Heart left ventricle (tissue), 16 donors: Measurements from ENCODE around the gene TRMU. TPM values are rescaled to one million over a fixed set of nuclear protein-coding genes. Genes with fewer than 3 reads are reported as not detected.

Experiments
- ATAC-seq, 4 donors: fragments of 200-7000 bp; cut with Tn5 transposase; one replicate each; pipeline ENCODE4 v1.9.1; 2020 to 2022; ENCODE audit warnings: moderate library complexity in 4 of 4, mild to moderate bottlenecking in 3 of 4, moderate number of reproducible peaks in 1 of 4
- DNase-seq, 5 donors: peaks; one replicate each; pipeline ENCODE4 v3.0.0-alpha.2; 2020
- H3K27ac ChIP-seq, 12 donors: fragments of 200-600 bp; sonication (generic) in 4 of 12; one replicate each; pipeline versions ENCODE4 v1.5.0 to v1.8.0; 2016 to 2022; ENCODE audit warnings: mild to moderate bottlenecking in 2 of 12
- H3K27me3 ChIP-seq, 9 donors: fragments of 200-600 bp; sonication (generic) in 2 of 9; one replicate each; pipeline versions ENCODE4 v1.5.1 to v1.8.0; 2016 to 2022; ENCODE audit warnings: mild to moderate bottlenecking in 3 of 9
- H3K36me3 ChIP-seq, 9 donors: fragments of 200-600 bp; sonication (generic) in 2 of 9; one replicate each; pipeline versions ENCODE4 v1.5.0 to v1.8.0; 2018 to 2022; ENCODE audit warnings: mild to moderate bottlenecking in 2 of 9
- H3K4me1 ChIP-seq, 12 donors: fragments of 200-600 bp; sonication (generic) in 4 of 12; one replicate each; pipeline versions ENCODE4 v1.5.0 to v1.8.0; 2016 to 2022; ENCODE audit warnings: mild to moderate bottlenecking in 3 of 12
- H3K4me3 ChIP-seq, 12 donors: fragments of 200-600 bp; sonication (generic) in 4 of 12; one replicate each; pipeline versions ENCODE4 v1.5.0 to v1.8.0; 2017 to 2022; ENCODE audit warnings: mild to moderate bottlenecking in 9 of 12, moderate library complexity in 4 of 12
- H3K9me3 ChIP-seq, 12 donors: fragments of 200-600 bp; sonication (generic) in 4 of 12; one replicate each; pipeline versions ENCODE4 v1.5.0 to v1.8.0; 2016 to 2022; ENCODE audit warnings: mild to moderate bottlenecking in 1 of 12
- CTCF ChIP-seq, 12 donors: fragments of 200-600 bp; sonication (generic) in 4 of 12; IDR thresholded peaks; one replicate each; pipeline versions ENCODE4 v1.5.0 to v1.8.0; 2018 to 2022; ENCODE audit warnings: antibody characterized with exemption in 12 of 12, mild to moderate bottlenecking in 5 of 12
- POLR2A ChIP-seq, 2 donors: fragments of 450-650 bp; IDR thresholded peaks; one replicate each; pipeline ENCODE4 v1.6.1; 2017; ENCODE audit warnings: antibody characterized with exemption in 2 of 2, mild to moderate bottlenecking in 2 of 2, moderate library complexity in 2 of 2
- WGBS, 4 donors: extraction: QIAGEN DNeasy Blood & Tissue Kit in 2 of 4; methylation state at CpG; one replicate each; pipeline versions ENCODE4 v1.1.5 to v1.1.7; 2013 to 2018; 5-methylcytosine and 5-hydroxymethylcytosine counted together
- intact Hi-C, 10 donors: fragments of 100-400 bp; cut with DNase I; formaldehyde crosslinking; loops; one replicate each; pipeline versions ENCODE4 v1.11.1 to v1.14.2; 2022
- polyA plus RNA-seq, 2 donors: library from polyadenylated mRNA; stranded (reverse); fragments of 200-250 nt; gene quantifications; one replicate each; pipeline ENCODE4 v1.2.3, GENCODE V29; 2013
- total RNA-seq, 9 donors: library from RNA; depleted of rRNA in 2 of 9; stranded (reverse); fragments of >200 nt in 2 of 9; fragmentation: NEBNext Ultra II Directional in 3 of 9; extraction: Animal tissue kit (Norgen Biotek cat#: 25700) in 3 of 9; gene quantifications; one replicate each; pipeline versions ENCODE4 v1.1.0 to v1.2.4, GENCODE V29; 2016 to 2023
- donor health status: ischemic (EF 13 %, LVEDD 7.1; RV severe dilation, severe dysfunction).
- donor health status: healthy with polysubstance abuse.
- donor health status: DM: no; HTN: yes; CAD: no.
- donor health status: DM: no; HTN: no; CAD: no.
- donor health status: ischemic (EF 25% LVEDD 6.9; RV normal size, moderate dysfunction).
- donor health status: ischemic (EF 25% LVEDD 5.7; RV mildly dilated, moderate dysfunction).
- donor health status: healthy.
- donor health status: DM: yes; HTN: yes; CAD: no.
- donor health status: ischemic (EF 35%, LVEDD 5.7; RV mildly dilated, moderate dysfunction).
- donor health status: nonischemic (EF 11% LVEDD 7.7; RV severe dilation, severe dysfunction).
- donor health status: DM: yes; HTN: yes; CAD: no.
- donor health status: PGD.
- donor health status: ischemic (EF 29% LVEDD 5.4; RV normal size, mild dysfunction).
- donor health status: nonischemic (EF 23%, LVEDD 6.1; RV moderate dilation, normal function).

Gene TRMU
- total and polyA plus RNA-seq, 11 donors = 24.3 to 48.7 (median 33.3) TPM

- DNase-seq (no peak), ATAC-seq (no peak)
- peaks cover 0 to 5% (median 0%) of the 10 kb centered on the region in 9 donors for H3K36me3 ChIP-seq
- H3K27ac ChIP-seq = no peak overlapping the region
- WGBS, 4 donors = 85 to 89% (median 88%) methylated on average over 14 to 18 of the region's 18 CpGs
- H3K4me1 ChIP-seq = no peaks in the 10 kb centered on the region
- intact Hi-C loops = loop anchor here in 1 of 10 donors (10.0 kb wide), 1 partner anchor 127 kb away; no protein-coding TSS in a partner anchor
- TF ChIP-seq CTCF (IDR thresholded peaks at IDR 0.05) = no peak
- no peak for TF ChIP-seq POLR2A (IDR thresholded peaks at IDR 0.05)
- H3K9me3 ChIP-seq = no peaks in the 10 kb centered on the region
- no peaks in the 10 kb centered on the region for H3K27me3 ChIP-seq
- no peak overlapping the region for H3K4me3 ChIP-seq
Measured at GRCh38 chr22:46397514-46397913, 62.0 kb downstream of the TRMU start.

- no peak overlapping the region for H3K27ac ChIP-seq
- no peak for ATAC-seq
Measured at GRCh38 chr22:46397951-46398350, 62.4 kb downstream of the TRMU start.

GRCh38 chr22:46399251-46400024, 63.9 kb downstream of the TRMU start:
- Histone ChIP-seq H3K4me1 (no peaks in the 10 kb centered on the region), H3K36me3 (peaks cover 0 to 5% (median 0%) of the 10 kb centered on the region in 9 donors), H3K9me3 (no peaks in the 10 kb centered on the region), H3K27me3 (no peaks in the 10 kb centered on the region), H3K27ac (no peak overlapping the region), H3K4me3 (no peak overlapping the region)
- no peak for ATAC-seq
- WGBS, 4 donors = 75 to 83% (median 79%) methylated on average over 13 to 16 of the region's 16 CpGs
- intact Hi-C loops = loop anchor here in 2 of 10 donors (10.0 kb wide), 2 partner anchors 45 to 125 kb away; no protein-coding TSS in a partner anchor
- DNase-seq = no peak
- no peak for TF ChIP-seq POLR2A (IDR thresholded peaks at IDR 0.05)
- no peak for TF ChIP-seq CTCF (IDR thresholded peaks at IDR 0.05)

More at GRCh38 chr22:46397951-46398350, 62.4 kb downstream of the TRMU start:
- TF ChIP-seq POLR2A (IDR thresholded peaks at IDR 0.05) = no peak
- TF ChIP-seq CTCF (IDR thresholded peaks at IDR 0.05) = no peak
- WGBS, 4 donors = 85 to 92% (median 89%) methylated on average over 14 to 19 of the region's 19 CpGs
- H3K27me3 ChIP-seq = no peaks in the 10 kb centered on the region
- H3K4me1 ChIP-seq = no peaks in the 10 kb centered on the region
- no peaks in the 10 kb centered on the region for H3K9me3 ChIP-seq
- no peak overlapping the region for H3K4me3 ChIP-seq
- intact Hi-C loops = loop anchor here in 1 of 10 donors (10.0 kb wide), 1 partner anchor 127 kb away; no protein-coding TSS in a partner anchor
- no peak for DNase-seq
- H3K36me3 ChIP-seq = peaks cover 0 to 5% (median 0%) of the 10 kb centered on the region in 9 donors

GRCh38 chr22:46401370-46401769, 65.9 kb downstream of the TRMU start:
- Histone ChIP-seq H3K36me3 (peaks cover 0 to 5% (median 0%) of the 10 kb centered on the region in 9 donors), H3K27me3 (no peaks in the 10 kb centered on the region), H3K27ac (no peak overlapping the region), H3K9me3 (no peaks in the 10 kb centered on the region), H3K4me1 (peaks cover 0 to 6% (median 0%) of the 10 kb centered on the region in 12 donors), H3K4me3 (no peak overlapping the region)
- no peak for TF ChIP-seq POLR2A (IDR thresholded peaks at IDR 0.05)
- no peak for TF ChIP-seq CTCF (IDR thresholded peaks at IDR 0.05)
- intact Hi-C loops = loop anchor here in 1 of 10 donors (10.0 kb wide), 1 partner anchor 47 kb away; no protein-coding TSS in a partner anchor
- 83 to 89% (median 85%) methylated on average over 10 of the region's 10 CpGs for WGBS, 4 donors
- no peak for ATAC-seq
- no peak for DNase-seq
